Suprapubic skin (tissue), 4 donors: ENCODE measurements around the gene CNN3.

Experiments
- EP300 ChIP-seq: sonication (generic); formaldehyde crosslinking; IDR thresholded peaks from one replicate; pipeline ENCODE4 v1.6.1; 2017; ENCODE audit warnings: antibody characterized with exemption
- POLR2A ChIP-seq, 2 donors: fragments of 450-650 bp; IDR thresholded peaks; one replicate each; pipeline ENCODE4 v1.6.1; 2017; ENCODE audit warnings: antibody characterized with exemption in 2 of 2, mild to moderate bottlenecking in 2 of 2, moderate library complexity in 2 of 2
- POLR2AphosphoS5 ChIP-seq, 3 donors: sonication (generic); formaldehyde crosslinking; IDR thresholded peaks; one replicate each; pipeline ENCODE4 v1.6.1; 2017; ENCODE audit warnings: antibody characterized with exemption in 3 of 3

- no peak for TF ChIP-seq POLR2AphosphoS5 (IDR thresholded peaks at IDR 0.05)
- TF ChIP-seq POLR2A (IDR thresholded peaks at IDR 0.05), result no peak
- no peak for TF ChIP-seq EP300
These were observed 10.1 kb upstream of the CNN3 start for GRCh38 chr1:94936861-94937620.
